ENCODE measurements around the gene NUDT21. TPM values are rescaled to one million over a fixed set of nuclear protein-coding genes. Genes with fewer than 3 reads are reported as not detected.

The NUDT21 gene
- total and polyA plus RNA-seq, 2 of the 8 experiments (the other 6 are each of a cell fraction or from before 2014, with no cell fraction given): 78.1 to 277 TPM

- Histone ChIP-seq H3K4me1 (replicated peaks in 1 of 4; ENCODE audit: control insufficient read depth in 3 of 4, insufficient read depth in 4 of 4, low read length in 3 of 4) (peaks cover 0 to 4% (median 0%) of the 10 kb centered on the region in 4 experiments; a peak in 2 of 7 replicates), H3K23ac (ENCODE audit: insufficient read length) (no peak overlapping the region), H3K9ac (replicated peaks in 1 of 4; ENCODE audit: extremely low read depth in 1 of 4, low read depth in 3 of 4, low read length in 3 of 4) (no peak overlapping the region), H4K91ac (replicated peaks; ENCODE audit: insufficient read length, low read length) (no peak overlapping the region), H4K8ac (ENCODE audit: extremely low read depth, insufficient read depth, low read length) (no peak overlapping the region), H2BK5ac (ENCODE audit: low read depth, low read length) (no peak overlapping the region), H2BK12ac (ENCODE audit: low read depth, low read length) (no peak overlapping the region), H3K79me1 (ENCODE audit: low read depth, low read length) (no peaks in the 10 kb centered on the region), H2BK20ac (ENCODE audit: low read length) (no peak overlapping the region), H2BK120ac (replicated peaks; ENCODE audit: low read depth, low read length) (no peak overlapping the region), H3K4ac (replicated peaks; ENCODE audit: insufficient read length, low read depth, low read length) (no peak overlapping the region), H3K79me2 (ENCODE audit: control insufficient read depth in 1 of 2, insufficient read depth in 2 of 2, low read length in 2 of 2) (no peaks in the 10 kb centered on the region), H4K20me1 (replicated peaks in 1 of 2; ENCODE audit: control insufficient read depth in 1 of 2, insufficient read depth in 2 of 2, low read length in 2 of 2) (no peaks in the 10 kb centered on the region), H3K4me3 (ENCODE audit: extremely low read depth in 1 of 4, insufficient read depth in 2 of 4, low read depth in 3 of 4, low read length in 4 of 4) (no peak overlapping the region), H2AFZ (ENCODE audit: low read length) (no peak overlapping the region), H2BK15ac (ENCODE audit: low read length) (no peak overlapping the region), H3K9me3 (ENCODE audit: insufficient read depth in 2 of 2, low read depth in 1 of 2, low read length in 1 of 2) (no peaks in the 10 kb centered on the region), H2AK5ac (ENCODE audit: low read depth, low read length) (no peak overlapping the region), H3K18ac (ENCODE audit: extremely low read depth, low read length) (no peak overlapping the region), H3K56ac (replicated peaks; ENCODE audit: insufficient read length, low read depth, low read length) (no peak overlapping the region), H4K5ac (ENCODE audit: insufficient read length, low read depth, low read length) (no peak overlapping the region), H3K14ac (ENCODE audit: insufficient read length) (no peak overlapping the region), H3K36me3 (ENCODE audit: control insufficient read depth in 2 of 4, insufficient read depth in 4 of 4, low read length in 3 of 4) (peaks cover 0 to 12% (median 4%) of the 10 kb centered on the region in 4 experiments; a peak in 5 of 8 replicates), H3K27ac (ENCODE audit: low read depth, low read length) (no peak overlapping the region), H3K23me2 (ENCODE audit: low read depth, low read length) (no peaks in the 10 kb centered on the region), H3K4me2 (ENCODE audit: insufficient read depth in 1 of 2, low read depth in 2 of 2, low read length in 2 of 2) (no peak overlapping the region), H3K27me3 (replicated peaks in 1 of 4; ENCODE audit: control insufficient read depth in 3 of 4, extremely low read depth in 1 of 4, insufficient read depth in 3 of 4, low read length in 3 of 4) (no peaks in the 10 kb centered on the region)
- WGBS, 2 experiments (ENCODE audit: extremely low coverage in 1 of 2, insufficient coverage in 1 of 2, insufficient read length in 1 of 2, insufficient replicate concordance in 2 of 2, low coverage in 1 of 2, low lambda C conversion rate in 2 of 2, missing lambda C conversion rate in 1 of 2): 91% methylated on average over 5 of the region's 5 CpGs; no CpG with 5 or more reads in 1 of the 2 experiments
- CTCF ChIA-PET (ENCODE audit: partially characterized antibody): interaction anchor here (0.7 to 1.8 kb wide), 2 partner anchors 219 to 1441 kb away, joined by 5 to 6 read pairs; no protein-coding TSS in a partner anchor
- POLR2A ChIA-PET (ENCODE audit: partially characterized antibody): no interaction called here
- DNase-seq (ENCODE audit: low read depth in 1 of 2, low spot score in 2 of 2): no peak
- no peak for FAIRE-seq
- TF ChIP-seq POLR2A (IDR thresholded peaks at IDR 0.05; ENCODE audit: control extremely low read depth in 1 of 2, low read depth in 2 of 2, low read length in 2 of 2) (no peak), CBX8 (IDR thresholded peaks at IDR 0.05; ENCODE audit: borderline replicate concordance, low read depth, low read length) (no peak)
Observed at GRCh38 chr16:56482683-56483236, 31.6 kb upstream of the NUDT21 start.

Data from H1 (cell line).